ENCODE data around the gene BCAR3.
"Not testable (repeated sequence)": the region's sequence is repeated elsewhere in the genome, so short reads cannot be mapped to it uniquely, and the experiment has no call there.

The BCAR3 gene

DNA sequence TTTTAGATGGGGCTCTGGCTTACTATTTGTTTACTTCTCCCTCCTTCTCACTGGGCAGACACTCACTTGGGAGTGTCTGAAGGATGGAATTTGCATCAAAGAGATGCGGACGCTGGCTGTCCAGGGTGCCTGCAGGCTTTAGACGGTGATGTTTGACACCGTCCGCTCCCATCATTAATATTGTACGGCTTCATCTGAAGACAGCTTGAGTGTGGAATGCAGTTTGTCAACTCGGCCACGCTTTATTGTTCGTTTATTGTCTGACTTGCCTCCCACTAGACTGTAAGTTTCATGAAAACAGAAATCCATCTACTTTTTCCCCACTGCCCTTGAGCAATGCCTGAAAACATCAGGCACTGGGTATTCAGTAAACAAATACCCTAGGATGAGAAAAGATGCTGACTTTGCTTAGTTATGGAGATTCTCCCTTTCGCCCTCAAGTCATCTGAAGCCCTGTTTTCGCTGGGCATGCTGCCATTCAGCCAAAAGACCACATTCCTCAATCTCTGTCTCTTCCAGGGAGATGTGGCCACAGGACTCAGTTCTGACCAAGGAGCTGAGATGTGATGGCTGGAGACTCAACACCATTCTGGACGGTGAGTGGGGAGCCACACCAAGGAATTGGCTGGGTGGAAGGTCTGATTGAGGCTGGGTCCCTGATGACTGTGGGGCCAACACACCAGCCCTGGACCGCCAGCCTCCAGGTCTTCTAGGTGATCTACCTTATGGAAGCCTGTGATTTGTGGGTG, 87.6 kb downstream of the BCAR3 start:
- no peak for FAIRE-seq

DNA sequence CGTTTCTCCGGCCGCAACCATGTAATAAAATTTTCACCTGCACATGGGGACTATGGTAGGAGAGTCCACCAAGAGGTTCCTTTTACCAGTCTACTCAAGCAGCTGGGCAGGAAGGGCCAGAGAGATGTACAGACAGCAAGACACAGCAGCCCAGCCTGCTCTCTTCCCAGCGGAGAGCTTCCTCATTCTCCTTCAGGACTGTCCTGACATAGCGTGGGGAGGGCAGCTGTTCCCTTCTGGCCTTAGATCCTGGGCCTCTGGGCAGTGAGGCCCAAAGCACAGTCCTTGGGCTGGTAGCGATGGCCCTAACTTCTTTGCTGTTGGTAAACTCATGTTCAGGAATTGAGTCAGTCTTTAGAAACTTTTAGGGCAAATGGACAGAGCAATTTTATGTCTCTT, 89.1 kb downstream of the BCAR3 start:
- FAIRE-seq, result no peak

DNA sequence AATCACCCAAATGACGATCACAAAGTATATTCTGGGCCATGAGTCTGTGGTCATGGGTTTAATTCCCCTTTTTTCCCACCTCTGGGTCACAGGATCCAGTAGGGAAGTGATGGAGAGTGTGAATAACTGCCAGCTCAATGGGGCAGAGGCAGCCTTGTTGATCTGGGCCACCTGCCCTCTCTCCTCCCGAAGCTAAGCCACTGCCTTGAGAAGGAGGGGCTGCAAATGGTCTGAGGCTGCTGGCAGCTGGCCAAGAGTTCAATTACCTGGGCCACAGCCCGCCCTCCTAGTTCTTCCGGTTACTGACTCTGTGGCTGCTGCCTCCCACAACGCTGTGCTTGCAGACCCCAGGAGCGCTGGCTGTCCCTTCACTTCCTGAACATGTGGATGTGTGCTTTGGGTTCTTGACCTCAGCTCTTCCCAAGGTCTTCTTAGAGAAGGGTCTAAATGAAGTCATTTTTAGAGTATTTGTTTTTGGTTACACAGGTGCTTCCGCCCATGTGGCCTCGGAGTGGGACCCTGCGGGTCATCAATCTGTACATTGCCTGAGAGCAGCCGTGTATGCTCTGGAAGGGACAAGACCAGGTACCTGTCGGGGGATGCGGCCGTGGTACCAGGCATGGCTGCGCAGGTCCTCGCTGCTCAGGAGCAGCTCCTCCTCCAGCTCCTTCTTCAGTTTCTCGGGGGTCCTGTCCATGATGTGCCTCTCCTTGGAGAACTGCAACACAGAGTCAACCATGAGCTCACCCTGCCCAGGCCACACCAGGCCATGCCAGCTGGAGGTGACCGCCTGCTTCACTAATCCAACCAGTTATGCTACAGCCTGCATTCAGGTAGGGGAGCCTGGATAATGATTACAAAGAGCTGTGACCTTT, 89.7 kb downstream of the BCAR3 start:
- FAIRE-seq, result no peak

DNA sequence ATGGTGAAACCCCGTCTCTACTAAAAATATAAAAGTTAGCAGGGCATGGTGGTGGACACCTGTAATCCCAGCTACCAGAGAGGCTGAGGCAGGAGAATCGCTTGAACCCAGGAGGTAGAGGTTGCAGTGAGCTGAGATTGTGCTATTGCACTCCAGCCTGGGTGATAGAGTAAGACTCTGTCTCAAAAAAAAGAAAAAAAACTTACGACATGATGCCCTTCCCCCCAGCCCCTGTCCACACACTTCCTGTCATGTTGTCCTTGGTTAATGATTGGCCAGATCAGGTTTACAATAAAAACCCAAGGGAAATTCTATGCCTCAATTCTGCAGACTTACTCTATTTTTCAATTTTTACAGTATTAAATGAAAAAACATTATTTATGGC, 90.4 kb downstream of the BCAR3 start:
- FAIRE-seq, result not testable (repeated sequence)

DNA sequence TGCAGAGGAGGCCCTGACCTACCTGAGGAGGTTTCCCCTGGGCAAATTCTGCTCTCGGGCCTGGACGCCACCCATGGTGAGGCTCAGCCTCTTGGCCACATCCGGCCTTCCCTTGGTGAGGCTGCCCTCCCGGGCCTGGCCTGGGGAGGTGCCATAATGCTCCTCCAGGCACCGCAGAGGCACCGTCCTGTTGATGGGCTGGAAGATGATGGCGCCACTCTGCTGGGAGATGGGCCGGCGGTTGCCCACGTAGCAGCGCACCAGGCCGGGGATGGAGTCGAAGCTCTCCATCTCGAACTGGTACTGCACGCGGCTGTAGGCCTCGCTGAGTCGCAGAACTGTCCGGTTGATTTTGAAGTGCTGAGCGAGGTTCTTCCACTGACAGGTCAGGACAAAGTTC, 92.7 kb downstream of the BCAR3 start:
- FAIRE-seq, result no peak

DNA sequence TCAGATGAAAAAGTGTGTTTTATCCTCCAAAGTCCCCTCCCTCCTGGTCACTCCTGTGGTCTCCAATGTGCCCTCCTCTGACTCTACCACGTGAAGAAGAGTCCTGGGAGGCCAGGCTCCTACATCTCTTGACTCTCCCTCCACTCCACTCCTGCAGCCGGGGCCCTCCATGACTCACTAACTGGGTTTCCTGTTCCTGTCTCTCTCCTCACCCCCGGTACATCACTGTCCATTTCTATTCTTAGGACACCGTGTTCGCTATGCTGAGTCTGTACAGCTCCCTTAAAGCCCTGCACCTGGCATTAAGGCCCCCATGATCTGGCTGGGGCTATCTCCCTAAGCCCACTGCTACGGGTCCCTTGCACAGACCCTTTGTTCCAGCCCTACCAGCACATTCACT, 93.4 kb downstream of the BCAR3 start:
- FAIRE-seq, result no peak

DNA sequence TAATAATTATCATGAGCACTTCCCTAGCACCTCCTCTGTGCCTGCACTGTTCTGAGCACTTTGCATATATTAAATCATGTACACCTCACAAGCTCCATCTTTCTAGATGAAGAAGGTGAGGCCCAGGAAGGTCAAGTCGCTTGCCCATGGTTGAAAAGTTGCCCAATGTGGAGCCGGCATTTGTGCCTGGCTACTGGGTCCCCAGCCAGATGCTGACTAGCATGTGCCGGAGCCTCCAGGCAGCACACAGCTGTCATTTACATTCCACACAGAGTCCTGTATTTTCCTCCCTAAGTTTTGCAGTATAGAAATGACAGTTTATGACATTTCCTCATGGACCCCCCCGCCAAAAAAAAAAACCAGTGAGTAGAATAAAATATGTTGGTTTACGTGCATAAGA, 94.3 kb downstream of the BCAR3 start:
- no peak for FAIRE-seq

DNA sequence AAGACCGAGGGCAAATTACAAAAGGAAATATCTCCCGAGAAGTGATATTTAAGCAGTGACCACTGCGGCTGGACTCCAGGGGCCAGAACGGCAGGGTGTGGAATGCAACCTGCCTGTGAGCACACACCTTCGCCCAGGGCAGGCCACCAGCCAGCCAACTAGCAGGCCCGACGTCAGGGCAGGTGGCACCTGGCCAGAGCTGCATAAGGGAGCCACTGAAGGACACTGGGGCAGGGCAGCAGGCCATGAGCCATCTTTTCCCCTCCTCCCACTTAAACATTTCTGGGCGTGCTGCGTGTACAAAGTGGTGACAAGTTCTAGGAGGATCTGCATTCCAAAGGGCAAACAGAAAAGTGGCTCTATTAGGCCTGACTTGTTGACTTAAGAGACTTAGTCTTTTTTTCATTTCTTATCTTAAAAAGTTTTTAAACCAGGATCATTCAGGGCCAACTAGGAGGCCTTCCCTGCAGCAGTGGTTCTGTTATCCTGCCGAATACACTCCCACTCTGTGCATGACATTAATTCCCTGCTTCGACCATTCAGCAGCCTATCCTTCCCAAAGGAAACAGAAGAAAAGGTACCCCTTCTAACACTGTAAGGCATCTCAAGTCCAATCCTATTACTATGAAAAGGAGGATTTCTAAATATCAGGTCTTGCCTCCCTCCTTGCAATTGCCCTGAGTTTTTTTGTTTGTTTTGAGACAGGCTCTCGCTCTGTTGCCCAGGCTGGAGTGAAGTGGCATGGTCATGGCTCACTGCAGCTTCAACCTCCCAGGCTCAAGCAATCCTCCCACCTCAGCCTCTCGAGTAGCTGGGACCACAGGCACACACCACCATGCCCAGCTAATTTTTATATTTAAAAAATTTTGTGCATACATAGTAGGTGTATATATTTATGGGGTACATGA, 96.3 kb downstream of the BCAR3 start:
- no peak for FAIRE-seq

DNA sequence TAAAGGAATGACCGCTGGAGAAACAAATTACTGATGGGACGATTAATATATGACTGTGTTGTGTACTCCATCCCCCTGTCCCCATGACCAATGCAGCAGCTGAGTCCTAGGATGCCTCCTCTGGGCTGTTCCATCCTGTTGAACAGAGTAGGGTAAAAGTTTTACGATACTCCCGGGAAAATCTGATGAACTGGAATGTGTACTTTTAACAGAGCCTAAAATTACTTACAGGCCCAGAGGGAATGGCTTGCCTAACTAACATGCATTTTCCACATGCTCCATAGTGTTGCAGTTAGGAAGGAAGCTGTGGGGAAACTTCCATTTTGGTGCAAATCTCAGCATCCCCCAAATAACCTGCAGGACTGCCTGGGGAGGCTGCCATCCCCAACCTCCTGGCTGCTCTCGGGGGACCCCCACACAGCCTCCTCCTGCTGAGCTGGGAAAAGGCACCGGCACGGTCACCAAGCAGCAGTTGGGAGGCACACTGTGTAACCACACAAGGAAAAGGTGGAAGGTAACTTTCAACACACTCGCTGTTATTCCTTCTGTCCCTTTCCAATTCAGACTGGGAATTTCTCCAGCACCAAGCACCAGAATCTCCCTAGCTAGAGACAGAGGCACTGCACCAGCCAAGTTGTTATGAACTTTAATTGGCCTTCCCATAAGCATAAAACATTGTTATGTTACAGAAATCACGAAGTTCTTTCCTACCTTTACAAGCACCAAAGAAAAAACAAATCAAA, 97.2 kb downstream of the BCAR3 start:
- no peak for FAIRE-seq

DNA sequence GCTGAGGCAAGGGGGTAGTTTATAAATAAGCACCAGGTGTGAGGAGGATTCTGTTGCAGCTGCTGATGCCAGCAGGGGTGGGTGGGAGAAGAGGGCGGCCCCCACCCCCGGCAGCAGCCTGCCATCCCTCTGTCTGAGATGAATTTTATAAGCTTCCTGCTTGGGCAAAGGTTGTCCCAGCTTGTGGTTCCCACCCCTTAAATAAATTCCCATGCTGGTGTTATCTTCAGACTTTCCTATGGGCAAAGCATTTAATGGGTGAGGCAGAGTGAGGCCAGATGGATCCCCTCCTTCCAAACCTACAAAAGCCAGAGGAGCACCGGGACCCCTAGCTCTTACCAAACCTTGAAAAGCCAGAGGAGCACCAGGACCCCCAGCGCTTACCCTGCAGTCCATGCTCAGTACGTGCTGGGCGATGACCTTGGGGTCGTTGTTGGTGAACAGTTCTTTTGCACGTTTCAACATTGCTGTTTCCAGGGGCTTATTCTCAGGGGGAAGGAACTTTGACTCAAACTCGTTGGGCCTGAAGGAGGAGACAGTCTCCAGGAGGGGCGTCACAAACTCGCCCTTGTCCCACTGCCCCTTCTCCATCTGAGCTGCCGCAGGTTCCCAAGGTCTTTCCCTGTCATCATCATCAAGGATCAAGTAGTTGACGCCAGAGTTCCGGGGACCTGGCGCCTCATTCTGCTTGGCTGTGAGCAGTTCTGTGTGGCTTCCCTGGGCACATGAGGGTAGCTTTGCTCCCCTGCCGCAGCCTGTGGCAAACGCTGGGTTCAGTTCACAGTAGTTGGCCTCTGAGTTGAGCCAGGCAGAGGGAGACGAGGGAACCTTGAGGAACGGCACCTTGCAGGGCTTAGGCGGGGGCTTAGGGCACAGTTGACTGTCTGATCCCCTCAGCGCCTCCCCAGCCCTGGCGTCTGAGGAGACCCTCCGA, 99.5 kb downstream of the BCAR3 start:
- no peak for FAIRE-seq

DNA sequence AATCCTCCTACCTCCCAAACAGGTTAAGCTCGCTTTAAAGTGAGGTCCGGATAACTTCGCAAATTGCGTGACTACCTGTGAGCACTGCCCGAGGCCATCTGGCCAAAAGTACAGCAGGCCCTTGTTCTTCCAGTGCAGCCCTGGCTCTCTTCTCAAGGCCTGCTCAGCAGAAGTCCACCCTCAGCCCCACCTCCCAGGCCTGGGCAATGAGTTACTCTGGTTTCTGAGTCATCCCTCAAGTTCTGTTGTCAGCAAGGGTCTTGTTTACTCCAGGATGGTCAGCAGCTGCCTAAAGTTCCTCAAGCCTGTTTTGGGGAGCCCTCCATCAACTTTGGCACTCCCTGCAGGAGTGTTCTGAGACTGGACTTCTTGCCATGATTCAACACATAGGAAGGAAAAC, 101.7 kb downstream of the BCAR3 start:
- FAIRE-seq, result no peak

DNA sequence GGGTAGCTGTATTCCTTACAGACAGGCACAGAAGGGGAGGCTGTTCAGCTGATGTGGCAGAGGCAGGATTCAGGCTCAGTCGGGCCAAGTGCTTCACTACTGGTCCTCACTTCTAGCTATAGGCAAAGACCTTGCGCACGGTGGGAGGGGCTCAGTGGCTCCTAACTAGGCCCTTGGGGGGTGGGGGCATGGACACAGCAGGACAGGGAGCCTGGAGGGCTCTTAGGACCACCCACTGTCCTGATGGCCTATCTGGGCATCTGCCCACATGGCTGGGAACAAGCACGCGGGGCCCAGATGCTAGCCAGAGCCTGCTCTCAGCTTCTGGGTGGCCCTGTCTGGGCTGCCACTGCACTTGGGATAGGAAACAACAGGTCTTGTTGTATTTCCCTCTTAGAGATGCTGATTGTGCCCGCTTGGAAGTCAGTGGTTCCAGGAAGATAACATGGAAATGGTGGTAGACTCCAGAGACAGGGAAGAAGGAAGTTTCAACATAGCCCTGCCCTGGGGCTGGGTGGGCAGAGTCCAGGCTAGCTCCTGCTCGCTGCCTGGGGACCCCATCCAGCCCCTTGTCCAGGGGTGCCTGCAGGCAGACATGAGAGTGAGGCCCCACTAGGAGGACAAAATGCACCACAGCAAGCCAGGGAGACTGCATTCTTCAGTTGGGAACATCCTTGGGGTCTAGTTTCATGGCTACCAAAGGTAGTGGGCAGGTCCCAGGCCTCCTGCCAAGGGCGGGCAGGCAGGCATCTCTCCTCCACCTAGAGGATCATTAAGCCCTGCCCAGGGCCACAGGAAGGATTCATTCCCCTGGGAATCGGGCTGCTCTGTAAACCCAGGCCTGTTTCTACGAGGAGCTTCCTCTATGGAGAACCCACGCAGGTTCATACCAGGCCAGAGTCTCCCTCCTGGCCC, 102.5 kb downstream of the BCAR3 start:
- FAIRE-seq, result no peak

DNA sequence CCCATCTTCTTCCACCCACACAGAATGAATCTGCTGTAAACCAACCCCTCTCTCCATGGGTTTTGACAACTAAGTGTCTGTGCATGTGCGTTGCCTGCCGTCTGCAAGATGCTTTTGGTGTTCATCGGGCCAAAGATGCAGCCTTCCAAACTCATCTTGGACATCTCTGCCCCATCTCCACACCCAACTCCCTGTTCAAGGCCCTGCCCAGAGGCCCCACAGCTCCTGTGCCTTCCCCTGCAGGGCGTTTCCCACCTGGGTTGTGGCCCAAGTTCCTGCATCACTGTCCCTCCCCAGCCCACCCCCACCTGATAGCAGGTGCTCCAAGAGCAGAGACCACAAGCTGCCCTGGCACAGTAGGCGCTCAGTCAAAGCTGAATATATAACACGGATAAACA, 103.2 kb downstream of the BCAR3 start:
- no peak for FAIRE-seq

DNA sequence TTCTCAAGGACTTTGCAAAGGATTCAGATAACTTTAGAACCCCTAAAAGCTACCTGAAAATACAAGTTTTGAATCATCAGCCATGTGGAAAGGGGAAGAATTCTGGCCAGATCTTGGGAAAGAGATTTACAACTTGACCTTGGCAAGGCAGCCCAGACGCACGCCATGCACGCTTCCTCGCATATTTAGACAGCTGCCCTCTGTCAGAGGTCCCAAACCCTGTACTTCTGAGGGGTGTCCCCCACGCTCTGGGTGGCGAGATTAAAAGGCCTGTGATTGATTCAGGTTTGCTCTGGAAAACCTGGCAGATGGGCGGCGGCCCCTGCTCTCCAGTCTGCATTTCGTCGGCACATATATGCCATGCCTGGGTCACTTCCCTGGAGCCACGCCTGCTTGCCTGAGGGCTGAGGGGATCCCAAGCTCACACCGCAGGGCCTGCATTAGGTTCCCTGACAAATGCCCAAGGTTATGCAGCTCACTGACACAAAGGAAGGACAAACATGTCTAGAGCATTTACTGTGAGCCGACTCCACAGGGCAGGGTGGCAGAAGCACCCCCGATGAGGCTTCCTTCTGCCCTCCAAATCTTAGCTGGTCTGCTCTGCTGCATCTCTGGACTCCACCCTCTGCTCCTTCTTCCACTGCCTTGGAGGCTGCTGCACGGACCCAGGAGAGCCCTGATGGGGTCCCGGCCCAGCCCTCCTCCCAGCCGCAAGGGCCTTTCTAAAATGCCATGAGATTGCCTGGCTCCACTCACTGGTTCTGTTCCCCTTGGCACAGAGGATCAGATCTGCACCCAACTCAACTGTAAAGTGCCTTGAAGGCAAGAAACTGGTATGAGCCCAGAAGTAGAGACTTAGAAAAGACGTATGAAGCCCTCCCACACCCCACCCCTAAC, 103.9 kb downstream of the BCAR3 start:
- no peak for FAIRE-seq

DNA sequence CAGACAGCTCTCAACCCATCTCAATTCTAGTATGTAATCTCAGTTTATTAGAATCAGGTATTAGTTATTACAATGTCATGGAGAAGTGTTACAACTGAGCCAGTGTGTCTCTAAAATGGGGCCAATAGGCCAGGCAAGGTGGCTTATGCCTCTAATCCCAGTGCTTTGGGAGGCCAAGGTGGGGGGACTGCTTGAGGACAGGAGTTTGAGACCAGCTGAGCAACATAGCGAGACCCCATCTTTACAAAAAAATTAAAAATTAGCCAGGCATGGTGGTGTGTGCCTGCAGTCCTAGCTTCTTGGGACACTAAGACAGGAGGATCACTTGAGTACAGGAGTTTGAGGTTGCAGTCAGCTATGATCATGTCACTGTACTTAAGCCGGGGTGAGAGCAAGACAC, 104.9 kb downstream of the BCAR3 start:
- FAIRE-seq, result no peak

DNA sequence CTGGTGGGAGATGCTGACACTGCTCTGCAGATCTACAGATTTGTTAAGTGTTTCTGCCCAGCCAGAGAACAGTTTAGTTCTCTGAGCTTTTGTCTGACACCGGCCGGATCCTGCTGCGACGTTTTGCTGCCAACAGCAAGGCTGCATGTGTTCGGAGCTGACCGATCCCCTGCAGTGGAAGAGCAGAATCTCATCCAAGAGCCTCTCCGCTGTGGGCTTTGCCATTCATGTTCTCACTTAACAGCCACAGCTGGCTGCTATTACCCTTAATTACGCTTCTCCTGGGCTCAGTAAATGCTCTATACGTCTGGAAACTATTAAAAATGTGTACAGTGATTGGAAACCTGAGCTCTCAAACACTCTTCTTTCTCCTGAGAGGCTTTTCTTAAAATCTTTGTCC, 105.3 kb downstream of the BCAR3 start:
- FAIRE-seq, result no peak

DNA sequence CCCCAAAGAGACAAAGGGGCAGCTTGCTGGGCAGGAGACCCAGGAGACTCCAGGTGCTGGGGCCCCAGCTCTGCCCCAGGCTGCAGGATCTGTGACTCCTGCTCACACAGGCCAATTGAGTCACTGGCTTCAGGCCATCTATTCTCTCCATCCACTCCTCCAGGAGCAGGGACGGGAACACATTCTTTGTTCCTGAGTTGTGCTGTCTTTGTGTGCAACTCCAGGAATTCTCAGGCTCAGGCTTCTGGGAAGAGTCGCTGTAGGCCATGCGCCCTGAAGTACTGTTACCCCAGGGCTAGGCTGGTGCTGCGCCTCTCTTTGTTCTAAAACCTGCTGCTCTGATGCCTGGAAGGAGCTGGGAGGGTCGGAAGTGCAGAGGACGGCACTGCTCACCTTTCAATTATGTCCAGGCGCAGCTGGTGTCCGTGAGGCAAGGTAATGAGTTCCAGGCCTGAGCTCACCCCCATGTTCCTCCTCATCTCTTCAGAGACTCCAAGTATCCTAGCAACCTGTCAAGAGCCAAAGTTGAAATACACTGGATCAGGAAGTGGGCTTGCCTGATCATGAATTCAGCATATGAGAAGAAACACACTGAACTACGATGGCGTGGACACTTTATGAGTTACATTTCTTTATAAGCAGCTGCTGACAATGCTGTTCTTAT, 105.9 kb downstream of the BCAR3 start:
- FAIRE-seq, result no peak

DNA sequence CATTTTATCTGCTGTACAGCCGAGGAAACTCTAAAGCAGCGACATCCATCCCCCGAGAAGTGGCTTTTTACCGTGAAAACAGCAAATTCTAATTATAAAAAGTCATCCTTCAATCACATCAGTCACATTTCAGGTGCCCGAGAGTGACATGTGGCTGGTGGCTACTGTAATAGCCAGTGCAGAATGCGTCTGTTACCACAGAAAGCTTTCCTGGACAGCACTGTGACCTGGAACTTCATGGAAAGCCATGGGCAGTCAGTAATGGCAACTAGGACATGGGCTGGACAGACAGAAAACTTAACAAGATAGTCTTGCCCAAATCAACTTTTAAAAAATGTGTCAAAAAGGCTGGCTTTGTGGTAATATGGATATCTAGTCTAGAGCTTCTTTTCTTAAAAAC, 106.6 kb downstream of the BCAR3 start:
- no peak for FAIRE-seq

DNA sequence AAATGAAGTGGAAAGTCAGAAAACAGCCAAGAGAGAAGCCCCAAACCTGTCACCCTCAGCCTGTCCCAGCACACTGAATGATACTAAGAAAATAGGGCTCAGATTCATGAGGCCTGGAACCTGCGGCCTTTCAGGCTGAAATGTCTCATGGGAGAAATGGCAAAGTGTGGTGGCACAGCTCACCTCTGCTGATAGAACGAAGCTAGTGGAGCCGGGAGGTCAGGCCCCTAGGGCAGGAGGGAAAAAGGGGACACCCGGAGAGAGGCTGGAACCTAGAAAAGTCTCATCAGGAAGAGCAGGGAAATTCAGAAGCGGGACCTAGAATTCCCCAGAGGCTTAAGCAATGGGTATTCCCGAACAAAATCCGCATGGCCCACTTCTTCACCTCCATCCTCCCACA, 107.1 kb downstream of the BCAR3 start:
- FAIRE-seq, result no peak

Data from A204.1 (cell line).